ENCODE data around the gene CYREN.
"Not testable (repeated sequence)": the region's sequence is repeated elsewhere in the genome, so short reads cannot be mapped to it uniquely, and the experiment has no call there.

The CYREN gene

DNA sequence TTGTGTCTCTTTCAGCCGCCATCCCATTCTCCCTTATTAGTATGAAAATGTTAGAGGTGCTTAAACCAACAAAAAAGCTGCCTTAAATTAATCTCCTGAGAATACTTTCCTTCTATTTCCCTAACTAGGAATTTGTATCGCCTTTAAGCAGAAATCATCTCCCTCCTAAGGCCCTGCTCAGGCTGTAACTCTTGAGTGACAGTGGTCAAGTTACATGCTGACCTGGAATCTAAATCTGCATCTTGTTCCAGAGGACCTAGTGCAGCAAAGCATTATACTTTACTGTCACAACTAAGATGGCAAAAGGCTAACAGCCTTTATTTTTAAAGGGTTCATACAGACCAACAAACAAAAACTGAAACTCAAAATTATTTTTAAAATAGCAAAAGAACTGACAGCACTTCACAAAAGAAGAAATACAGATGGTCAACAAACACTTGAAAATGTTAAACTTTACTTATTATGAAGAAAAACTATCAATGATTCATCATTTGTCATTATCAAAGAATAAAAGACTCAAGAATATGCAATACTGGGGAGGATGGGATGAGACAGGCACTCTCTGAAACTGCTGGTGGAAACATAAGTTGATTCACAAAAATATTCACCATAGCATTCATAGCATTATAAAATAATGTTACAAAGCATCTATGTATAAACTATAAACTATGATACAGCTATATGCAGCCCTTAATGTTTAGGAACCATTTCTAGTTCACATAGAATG lies 11.0 kb downstream of the CYREN start:
- DNase-seq (ENCODE audit: low read depth), result no peak

DNA sequence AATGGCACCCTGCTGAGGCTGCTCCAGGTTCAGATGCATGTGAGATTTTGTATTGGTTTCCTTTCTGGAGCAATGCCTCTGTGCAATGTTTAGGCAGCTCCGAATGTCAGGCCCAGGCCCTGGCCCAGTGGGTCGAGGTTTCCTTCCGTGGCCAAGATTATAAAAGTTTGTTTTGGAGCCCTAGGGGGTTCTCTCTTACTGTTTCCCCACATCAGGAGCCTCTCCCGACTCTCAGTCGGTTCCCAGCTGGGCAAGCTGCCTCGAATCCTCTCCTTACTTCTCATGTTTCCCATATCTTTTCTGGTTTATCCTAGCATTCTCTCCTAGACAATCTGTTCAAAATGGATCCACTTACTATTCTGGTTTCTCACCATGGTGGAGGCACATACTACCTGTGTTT lies 11.6 kb downstream of the CYREN start:
- no peak for DNase-seq (ENCODE audit: low read depth)

DNA sequence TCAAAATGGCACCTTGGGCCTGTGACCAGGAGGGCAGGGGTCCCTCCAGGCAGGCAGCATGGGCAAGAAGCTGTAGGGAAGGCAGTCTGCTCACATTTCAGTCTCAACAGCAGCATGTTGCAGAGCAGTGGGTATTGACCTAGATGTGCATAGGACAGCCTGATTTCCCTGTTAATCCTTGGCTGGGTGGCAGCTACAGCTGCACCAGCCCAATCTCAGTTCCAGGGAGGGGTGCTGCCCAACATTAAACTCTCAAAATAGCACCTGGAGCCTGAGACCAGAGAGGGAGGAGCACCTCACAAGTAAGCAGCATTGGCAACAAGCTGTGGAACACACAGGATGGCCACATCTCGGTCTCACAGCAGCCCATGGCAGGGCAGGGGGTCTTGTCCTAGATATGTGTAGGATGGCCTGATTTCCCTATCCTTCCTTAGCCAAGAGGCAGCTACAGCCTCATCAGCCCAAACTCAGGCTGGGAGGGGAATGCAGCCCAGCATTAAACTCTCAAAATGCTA lies 12.3 kb downstream of the CYREN start:
- no peak for DNase-seq (ENCODE audit: low read depth)

- DNase-seq (ENCODE audit: low read depth), result no peak
These were observed 14.2 kb downstream of the CYREN start for GRCh38 chr7:135156290-135156689.

DNA sequence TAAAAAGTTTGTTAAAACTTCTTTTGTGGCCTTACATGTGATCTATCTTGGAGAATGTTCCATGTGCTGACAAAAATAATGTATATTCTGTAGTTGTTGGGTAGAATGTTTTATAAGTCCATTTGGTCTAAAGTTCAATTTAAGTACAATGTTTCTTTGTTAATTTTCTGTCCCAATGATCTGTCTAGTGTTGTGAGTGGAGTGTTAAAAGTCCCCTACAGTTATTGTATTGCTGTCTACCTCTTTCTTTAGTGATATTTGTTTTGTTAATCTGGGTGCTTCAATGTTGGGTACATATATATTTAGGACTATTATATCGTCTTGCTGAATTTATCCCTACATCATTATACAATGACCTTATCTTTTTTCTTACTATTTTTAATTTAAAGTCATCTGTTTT lies 15.8 kb downstream of the CYREN start:
- no peak for DNase-seq (ENCODE audit: low read depth)

DNA sequence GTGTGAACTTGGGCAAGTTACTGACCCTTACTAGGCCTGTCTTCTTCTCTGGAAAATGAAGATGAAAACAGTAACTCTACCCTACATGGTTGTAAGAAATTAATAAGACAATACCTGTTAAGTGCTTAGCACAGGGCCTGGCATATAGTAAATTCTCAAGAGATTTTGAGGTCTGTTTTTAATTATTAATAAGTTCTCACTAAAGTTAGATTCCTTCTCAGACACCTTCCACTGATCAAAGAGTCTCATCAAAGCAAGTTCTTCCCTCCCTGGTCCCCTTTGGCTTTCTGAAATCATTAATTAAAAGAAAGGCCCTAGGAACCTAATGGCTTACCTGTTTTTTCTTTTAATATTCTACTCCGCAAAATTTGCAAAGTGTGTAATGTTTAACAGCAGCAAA lies 18.1 kb downstream of the CYREN start:
- no peak for DNase-seq (ENCODE audit: low read depth)

GRCh38 chr7:135151533-135151932 lies 19.0 kb downstream of the CYREN start:
- DNase-seq (ENCODE audit: low read depth), result no peak

- no peak for DNase-seq (ENCODE audit: low read depth)
These were observed 19.4 kb downstream of the CYREN start for GRCh38 chr7:135151132-135151531.

DNA sequence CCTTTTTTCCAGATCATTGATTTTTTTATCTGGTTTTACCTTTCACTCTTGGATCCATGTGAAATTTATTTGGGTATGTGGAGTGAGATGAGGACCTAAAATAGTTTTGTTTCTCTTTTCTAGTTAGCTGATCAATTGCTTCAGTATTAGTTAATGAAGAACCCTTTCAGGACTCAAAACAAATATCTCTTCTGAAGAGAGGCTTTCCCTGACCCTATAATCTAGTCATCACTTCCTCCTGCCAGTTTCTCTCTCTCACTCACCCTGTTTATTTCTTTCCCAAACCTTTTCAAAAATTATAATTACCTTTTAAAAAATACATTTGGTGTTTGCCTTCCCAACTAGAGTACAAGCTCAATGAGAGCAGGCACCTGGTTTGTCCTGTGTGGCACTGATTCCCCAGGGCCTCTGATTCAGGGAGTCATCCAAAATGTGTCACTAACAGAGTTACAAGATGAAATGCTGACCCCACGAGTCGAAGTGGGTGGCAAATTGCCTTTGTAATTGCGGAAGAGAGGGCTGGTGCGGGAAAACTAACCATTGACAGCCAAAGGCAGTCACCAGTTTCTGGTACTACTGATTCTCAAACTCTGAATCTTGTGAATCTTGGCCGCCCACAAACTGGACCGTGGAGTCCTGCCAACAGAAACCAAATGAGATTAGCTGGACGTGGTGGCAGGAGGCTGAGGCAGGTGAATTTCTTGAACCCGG lies 20.3 kb downstream of the CYREN start:
- DNase-seq (ENCODE audit: low read depth), result no peak

DNA sequence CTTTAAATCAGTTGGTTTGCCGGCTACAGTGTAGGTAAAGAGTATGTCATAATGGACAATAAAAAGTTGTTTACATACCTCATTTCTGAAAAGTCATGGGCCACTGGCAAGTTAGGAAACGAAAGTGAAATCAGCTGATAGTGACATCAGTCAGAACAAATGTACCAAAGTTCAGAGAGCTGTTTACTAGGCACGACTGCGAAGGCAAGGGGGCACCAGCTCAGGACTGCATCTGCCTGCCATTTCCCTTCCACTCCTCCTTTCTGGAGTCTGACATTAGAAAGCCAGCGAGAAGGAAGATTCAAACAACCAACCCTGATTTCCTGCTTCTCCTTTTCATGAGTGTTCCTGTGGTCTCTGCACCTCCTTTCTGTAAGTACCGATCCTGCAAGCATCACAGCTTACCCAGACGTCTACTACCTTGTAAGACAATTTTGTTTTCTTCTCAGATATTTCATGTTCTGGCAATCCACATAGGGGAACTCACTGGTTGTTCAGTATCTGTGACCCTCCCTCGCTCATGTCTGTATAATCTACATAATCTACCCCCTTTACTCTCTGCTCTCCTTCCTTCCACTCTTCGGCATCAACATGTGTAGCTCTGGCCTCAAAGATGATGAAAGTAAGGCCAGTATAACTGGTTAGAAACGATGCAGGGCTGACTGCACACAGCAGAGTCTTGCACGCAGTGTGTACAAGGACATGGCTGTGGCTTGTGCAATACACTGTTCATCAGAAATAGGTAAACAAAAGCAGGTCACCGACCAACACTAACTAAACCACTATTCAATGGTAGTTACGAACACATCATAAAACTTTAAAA lies 22.4 kb downstream of the CYREN start, which contains the start of gene TMEM140:
TMEM140 (plus strand) TSS at position 174 of the 823 bp plus-strand sequence. CDS start 16,370 bp downstream, outside the sequence.
- no peak for DNase-seq (ENCODE audit: low read depth)

DNA sequence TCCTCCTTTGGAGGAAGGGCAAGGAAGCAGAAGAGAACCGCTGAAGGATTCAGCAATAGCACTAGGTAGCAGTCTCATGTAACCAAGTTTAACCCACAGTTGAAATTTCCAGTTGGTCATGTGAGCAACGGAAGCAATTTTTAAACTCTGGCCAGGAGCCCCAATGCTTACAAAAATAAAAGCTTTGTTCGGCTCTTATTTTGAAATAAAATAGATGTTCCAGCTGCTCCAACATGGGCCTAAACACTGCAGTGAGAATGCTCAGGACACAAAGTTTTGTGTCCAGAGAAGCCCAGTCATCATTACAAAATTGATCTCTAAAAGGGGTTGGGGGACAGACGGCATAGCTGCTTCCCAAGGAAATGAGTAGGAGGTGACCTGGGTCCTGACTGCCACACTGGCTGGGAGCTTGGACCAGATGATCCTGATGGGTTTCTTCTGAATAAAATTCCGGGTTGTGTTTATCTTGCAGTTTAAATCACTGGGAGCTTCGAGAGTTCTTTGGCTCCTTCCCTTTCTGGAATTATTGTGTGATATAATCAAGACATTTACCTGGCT lies 23.1 kb downstream of the CYREN start:
- no peak for DNase-seq (ENCODE audit: low read depth)

DNA sequence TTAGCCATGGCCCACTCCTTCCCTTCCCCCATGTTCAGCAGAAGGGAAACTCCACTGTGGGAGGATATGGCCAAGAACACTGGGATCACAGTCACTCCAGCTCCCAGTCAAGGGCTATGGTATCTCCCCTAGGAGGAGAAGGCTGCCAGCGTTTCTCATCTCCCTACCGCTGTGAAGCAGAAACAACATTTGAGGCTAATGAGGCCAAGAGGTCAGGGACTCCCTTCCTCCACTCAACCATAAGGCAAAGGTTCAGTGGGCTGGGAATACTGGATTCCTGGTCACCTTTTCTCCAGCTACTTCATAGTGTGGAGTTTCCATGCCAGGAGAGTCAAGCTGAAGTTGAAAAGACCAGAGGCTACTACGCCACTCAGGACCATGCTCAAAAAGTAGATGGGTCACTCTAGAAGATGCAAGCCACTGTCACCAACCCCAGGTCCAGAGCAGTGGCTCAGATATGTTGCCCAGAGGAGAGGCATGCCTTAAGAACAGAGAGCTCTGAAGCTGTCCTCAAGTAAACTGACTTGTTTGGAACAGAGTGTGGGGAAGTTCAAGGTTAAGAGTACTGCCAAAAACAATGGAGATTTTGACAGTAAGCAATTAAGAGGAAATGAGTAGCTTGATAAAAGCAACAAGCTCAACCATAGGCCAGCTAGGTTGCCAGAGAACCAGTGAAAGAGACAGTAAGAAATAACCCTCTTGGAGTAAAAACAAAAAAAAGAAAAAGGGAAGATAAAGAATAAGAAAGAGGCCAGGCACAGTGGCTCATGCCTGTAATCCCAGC lies 26.4 kb downstream of the CYREN start:
- DNase-seq (ENCODE audit: low read depth), result no peak

DNA sequence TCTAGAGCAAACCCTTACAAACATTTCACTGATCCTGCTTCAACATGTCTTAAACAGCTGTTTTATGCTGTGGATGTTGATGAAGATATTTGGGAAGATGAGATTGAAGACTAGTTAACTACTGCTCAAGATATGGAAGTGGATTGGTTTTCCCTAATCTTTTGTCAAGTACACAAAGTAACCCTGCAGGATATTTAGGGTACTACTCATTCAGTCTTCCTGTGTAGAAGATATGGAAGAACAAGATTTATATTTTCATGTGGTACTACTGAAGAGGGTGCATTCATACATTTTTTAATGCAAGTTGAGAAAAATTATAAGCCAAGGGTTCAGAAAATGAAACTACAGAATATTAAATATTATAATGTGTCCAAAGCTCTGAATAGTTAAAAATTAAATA lies 40.9 kb downstream of the CYREN start:
- no peak for DNase-seq (ENCODE audit: low read depth)

DNA sequence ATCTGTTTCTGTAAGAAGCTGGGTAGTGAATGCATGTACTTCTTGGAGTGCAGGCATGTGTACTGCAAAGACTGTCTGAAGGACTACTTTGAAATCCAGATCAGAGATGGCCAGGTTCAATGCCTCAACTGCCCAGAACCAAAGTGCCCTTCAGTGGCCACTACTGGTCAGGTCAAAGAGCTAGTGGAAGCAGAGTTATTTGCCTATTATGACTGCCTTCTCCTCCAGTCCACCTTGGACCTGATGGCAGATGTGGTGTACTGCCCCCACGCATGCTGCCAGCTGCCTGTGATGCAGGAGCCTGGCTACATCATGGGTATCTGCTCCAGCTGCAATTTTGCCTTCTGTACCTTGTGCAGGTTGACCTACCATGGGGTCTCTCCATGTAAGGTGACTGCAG lies 41.6 kb downstream of the CYREN start:
- DNase-seq (ENCODE audit: low read depth), result no peak

DNA sequence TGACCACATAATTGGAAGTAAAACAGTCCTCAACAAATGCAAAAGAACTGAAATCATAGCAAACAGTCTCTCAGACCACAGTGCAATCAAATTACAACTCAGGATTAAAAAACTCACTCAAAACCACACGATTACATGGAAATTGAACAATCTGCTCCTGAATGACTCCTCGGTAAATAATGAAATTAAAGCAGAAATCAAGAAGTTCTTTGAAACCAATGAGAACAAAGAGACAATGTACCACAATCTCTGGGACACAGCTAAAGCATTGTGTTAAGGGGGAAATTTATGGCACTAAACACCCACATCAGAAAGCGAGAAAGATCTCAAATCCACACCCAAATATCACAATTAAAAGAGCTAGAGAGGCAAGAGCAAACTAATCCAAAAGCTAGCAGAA lies 45.9 kb downstream of the CYREN start:
- DNase-seq (ENCODE audit: low read depth), result not testable (repeated sequence)

GRCh38 chr7:135121868-135122267 lies 48.6 kb downstream of the CYREN start:
- DNase-seq (ENCODE audit: low read depth), result no peak

DNA sequence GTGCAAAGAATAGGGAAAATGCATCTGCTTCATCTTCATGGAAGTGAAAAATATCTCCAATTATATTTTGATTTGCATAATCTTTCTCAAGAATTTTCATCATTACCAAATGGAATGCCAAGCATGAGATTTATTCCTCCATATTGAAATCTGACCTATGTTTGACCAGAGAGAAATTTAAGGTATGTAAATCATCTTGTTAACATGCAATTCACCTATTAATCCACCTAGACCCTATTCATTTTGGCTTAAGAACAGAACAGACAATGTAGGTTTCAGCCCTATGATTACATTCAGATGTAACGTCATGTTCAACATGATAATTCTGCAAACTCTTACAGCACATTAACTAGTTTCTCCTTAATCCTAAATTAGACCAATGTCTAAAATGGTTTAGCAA lies 53.4 kb downstream of the CYREN start:
- DNase-seq (ENCODE audit: low read depth), result no peak
